Measurements from ENCODE around the gene CBL.

DNA sequence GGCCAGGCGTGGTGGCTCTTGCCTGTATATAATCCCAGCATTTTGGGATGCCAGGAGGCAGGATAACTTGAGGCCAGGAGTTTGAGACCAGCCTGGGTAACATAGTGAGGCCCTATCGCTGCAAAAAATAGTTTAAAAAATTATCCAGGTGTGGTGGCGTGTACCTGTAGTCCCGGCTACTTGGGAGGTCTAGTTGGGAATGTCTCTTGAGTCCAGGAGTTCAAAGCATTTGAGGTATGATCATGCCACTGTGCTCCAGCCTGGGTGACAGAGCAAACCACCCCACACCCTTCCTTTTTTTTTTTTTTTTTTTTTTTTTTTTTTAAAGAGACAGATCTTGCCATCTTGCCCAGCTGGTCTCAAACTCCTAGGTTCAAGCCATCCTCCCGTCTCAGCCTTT lies 16.8 kb downstream of the CBL start:
- no peak for TF ChIP-seq CBX2 (IDR thresholded peaks at IDR 0.05; ENCODE audit: borderline replicate concordance, low read depth)
- TF ChIP-seq, protein P1, sequence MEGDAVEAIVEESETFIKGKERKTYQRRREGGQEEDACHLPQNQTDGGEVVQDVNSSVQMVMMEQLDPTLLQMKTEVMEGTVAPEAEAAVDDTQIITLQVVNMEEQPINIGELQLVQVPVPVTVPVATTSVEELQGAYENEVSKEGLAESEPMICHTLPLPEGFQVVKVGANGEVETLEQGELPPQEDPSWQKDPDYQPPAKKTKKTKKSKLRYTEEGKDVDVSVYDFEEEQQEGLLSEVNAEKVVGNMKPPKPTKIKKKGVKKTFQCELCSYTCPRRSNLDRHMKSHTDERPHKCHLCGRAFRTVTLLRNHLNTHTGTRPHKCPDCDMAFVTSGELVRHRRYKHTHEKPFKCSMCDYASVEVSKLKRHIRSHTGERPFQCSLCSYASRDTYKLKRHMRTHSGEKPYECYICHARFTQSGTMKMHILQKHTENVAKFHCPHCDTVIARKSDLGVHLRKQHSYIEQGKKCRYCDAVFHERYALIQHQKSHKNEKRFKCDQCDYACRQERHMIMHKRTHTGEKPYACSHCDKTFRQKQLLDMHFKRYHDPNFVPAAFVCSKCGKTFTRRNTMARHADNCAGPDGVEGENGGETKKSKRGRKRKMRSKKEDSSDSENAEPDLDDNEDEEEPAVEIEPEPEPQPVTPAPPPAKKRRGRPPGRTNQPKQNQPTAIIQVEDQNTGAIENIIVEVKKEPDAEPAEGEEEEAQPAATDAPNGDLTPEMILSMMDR (IDR thresholded peaks at IDR 0.05) = no peak
- TF ChIP-seq KDM1A (IDR thresholded peaks at IDR 0.05; ENCODE audit: low read depth) = no peak
- TF ChIP-seq POLR2A (IDR thresholded peaks at IDR 0.05; ENCODE audit: low read length) = no peak
- TF ChIP-seq, protein P2, sequence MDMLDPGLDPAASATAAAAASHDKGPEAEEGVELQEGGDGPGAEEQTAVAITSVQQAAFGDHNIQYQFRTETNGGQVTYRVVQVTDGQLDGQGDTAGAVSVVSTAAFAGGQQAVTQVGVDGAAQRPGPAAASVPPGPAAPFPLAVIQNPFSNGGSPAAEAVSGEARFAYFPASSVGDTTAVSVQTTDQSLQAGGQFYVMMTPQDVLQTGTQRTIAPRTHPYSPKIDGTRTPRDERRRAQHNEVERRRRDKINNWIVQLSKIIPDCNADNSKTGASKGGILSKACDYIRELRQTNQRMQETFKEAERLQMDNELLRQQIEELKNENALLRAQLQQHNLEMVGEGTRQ (IDR thresholded peaks at IDR 0.05) = no peak
- no peak for TF ChIP-seq SMC3 (IDR thresholded peaks at IDR 0.05)
- no peak for TF ChIP-seq EP300 (IDR thresholded peaks at IDR 0.05)
- no peak for TF ChIP-seq JUN (IDR thresholded peaks at IDR 0.05)
- TF ChIP-seq, protein P3, sequence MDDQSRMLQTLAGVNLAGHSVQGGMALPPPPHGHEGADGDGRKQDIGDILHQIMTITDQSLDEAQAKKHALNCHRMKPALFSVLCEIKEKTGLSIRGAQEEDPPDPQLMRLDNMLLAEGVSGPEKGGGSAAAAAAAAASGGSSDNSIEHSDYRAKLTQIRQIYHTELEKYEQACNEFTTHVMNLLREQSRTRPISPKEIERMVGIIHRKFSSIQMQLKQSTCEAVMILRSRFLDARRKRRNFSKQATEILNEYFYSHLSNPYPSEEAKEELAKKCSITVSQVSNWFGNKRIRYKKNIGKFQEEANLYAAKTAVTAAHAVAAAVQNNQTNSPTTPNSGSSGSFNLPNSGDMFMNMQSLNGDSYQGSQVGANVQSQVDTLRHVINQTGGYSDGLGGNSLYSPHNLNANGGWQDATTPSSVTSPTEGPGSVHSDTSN (IDR thresholded peaks at IDR 0.05) = no peak

All from A549 (cell line).